NOMO-1 treated with dmso at 0.1 percent for 144 hours (cell line): ENCODE results near the gene SGSM1.
A peak's percentile ranks its signal among the peaks of the same experiment; 100 is the strongest.

ENCODE experiments used
- DNase-seq: peaks from one replicate; lab custom pipeline; 2025; ENCODE audit not compliant: unreplicated experiment; lab: John Stamatoyannopoulos, UW

SGSM1 gene

GRCh38 chr22:24805790-24806662 is at the start of gene SGSM1:
Gene SGSM1 (plus strand): TSS chr22:24806211. CDS start chr22:24806326, 115 bp downstream.
- peak; percentile 46 for DNase-seq

- no peak for DNase-seq
Measured at GRCh38 chr22:24758164-24758799, 47.7 kb upstream of the SGSM1 start.

GRCh38 chr22:24759765-24760164 is 46.2 kb upstream of the SGSM1 start:
- DNase-seq = no peak

- no peak for DNase-seq
Measured at GRCh38 chr22:24760708-24761306, 45.2 kb upstream of the SGSM1 start.

- no peak for DNase-seq
Measured at GRCh38 chr22:24761888-24762675, 43.9 kb upstream of the SGSM1 start.

GRCh38 chr22:24763872-24764485 is 42.0 kb upstream of the SGSM1 start:
- no peak for DNase-seq

- no peak for DNase-seq
Measured at GRCh38 chr22:24765166-24765565, 40.8 kb upstream of the SGSM1 start.

- no peak for DNase-seq
Measured at GRCh38 chr22:24768537-24769374, 37.3 kb upstream of the SGSM1 start.

- no peak for DNase-seq
Measured at GRCh38 chr22:24772493-24773220, 33.4 kb upstream of the SGSM1 start.

- no peak for DNase-seq
Measured at GRCh38 chr22:24775769-24776492, 30.1 kb upstream of the SGSM1 start.

GRCh38 chr22:24776525-24776924 is 29.5 kb upstream of the SGSM1 start:
- no peak for DNase-seq

- DNase-seq = no peak
Measured at GRCh38 chr22:24789516-24789915, 16.5 kb upstream of the SGSM1 start.

GRCh38 chr22:24791362-24791761 is 14.6 kb upstream of the SGSM1 start:
- DNase-seq = no peak

GRCh38 chr22:24796056-24796455 is 10.0 kb upstream of the SGSM1 start:
- DNase-seq = no peak

GRCh38 chr22:24796860-24797259 is 9.2 kb upstream of the SGSM1 start:
- DNase-seq = no peak

GRCh38 chr22:24801901-24802465 is 4.0 kb upstream of the SGSM1 start:
- DNase-seq = no peak

- no peak for DNase-seq
Measured at GRCh38 chr22:24803064-24803542, 2.9 kb upstream of the SGSM1 start.

GRCh38 chr22:24806663-24807001 is 621 bp downstream of the SGSM1 start:
- no peak for DNase-seq
